HepG2 (cell line): ENCODE results near the gene TJP3. TPM values are rescaled to one million over a fixed set of nuclear protein-coding genes. Genes with fewer than 3 reads are reported as not detected.

Experiments
- MAF1 ChIP-seq: sonication (generic); formaldehyde crosslinking; IDR thresholded peaks from 2 replicates; pipeline ENCODE4 v1.5.0; 2020; ENCODE audit warnings: missing genetic modification reagents, borderline replicate concordance
- NR1H2 ChIP-seq: sonication (generic); formaldehyde crosslinking; IDR thresholded peaks from 2 replicates; pipeline ENCODE4 v1.8.1; 2022; ENCODE audit warnings: low read depth, missing genetic modification reagents, borderline replicate concordance
- NR2F6 ChIP-seq, 2 experiments: IDR thresholded peaks; 2 replicates each; pipeline ENCODE4 v1.6.1; 2016; ENCODE audit warnings: antibody characterized with exemption in 1 of 2, mild to moderate bottlenecking in 1 of 2
- SMARCC2 ChIP-seq: fragments of 450-650 bp; IDR thresholded peaks from 2 replicates; pipeline ENCODE4 v1.6.1; 2017; ENCODE audit warnings: antibody characterized with exemption, mild to moderate bottlenecking
- SOX5 ChIP-seq: IDR thresholded peaks from 2 replicates; pipeline ENCODE4 v1.6.1; 2016; ENCODE audit warnings: borderline replicate concordance
- ZBTB21 ChIP-seq: sonication (generic); formaldehyde crosslinking; IDR thresholded peaks from 2 replicates; pipeline ENCODE4 v1.4.0; 2020; ENCODE audit warnings: missing genetic modification reagents
- ZFP36 ChIP-seq: fragments of 150-350 bp; IDR thresholded peaks from 2 replicates; pipeline ENCODE4 v1.6.1; 2018; ENCODE audit warnings: borderline replicate concordance, low read length, low read depth; ENCODE audit not compliant: partially characterized antibody
- ZNF136 ChIP-seq: sonication (generic); formaldehyde crosslinking; IDR thresholded peaks from 2 replicates; pipeline ENCODE4 v1.8.1; 2022; ENCODE audit warnings: low read depth, mild to moderate bottlenecking, moderate library complexity, missing genetic modification reagents
- ZNF616 ChIP-seq: sonication (generic); formaldehyde crosslinking; IDR thresholded peaks from 2 replicates; pipeline ENCODE4 v1.5.0; 2020; ENCODE audit warnings: low read depth, mild to moderate bottlenecking, missing genetic modification reagents
- ZNF816 ChIP-seq: sonication (generic); formaldehyde crosslinking; IDR thresholded peaks from 2 replicates; pipeline ENCODE4 v1.8.0; 2022; ENCODE audit warnings: missing genetic modification reagents, mild to moderate bottlenecking, borderline replicate concordance
- ZSCAN9 ChIP-seq: IDR thresholded peaks from 2 replicates; pipeline ENCODE4 v1.6.1; 2016; ENCODE audit warnings: borderline replicate concordance
- polyA plus RNA-seq, 8 experiments: library from polyadenylated mRNA; depleted of rRNA in 3 of 8; stranded (reverse) in 7 of 8; unstranded in 1 of 8; fragments of >200 nt; fragmentation: Illumina TruSeq in 4 of 8; extraction: Trizol in 4 of 8; gene quantifications; 2 replicates each; pipeline versions ENCODE4 v1.2.1 to v1.2.3, GENCODE V29; 2011 to 2016; ENCODE audit warnings: low read depth in 4 of 8, missing spikeins in 1 of 8, mixed read lengths in 1 of 8; ENCODE audit not compliant: insufficient read depth in 1 of 8
- total RNA-seq, 5 experiments: library from RNA; depleted of rRNA; stranded (reverse); fragments of >200 nt; fragmentation: Illumina TruSeq; extraction: Trizol; gene quantifications; 2 replicates each; pipeline ENCODE4 v1.2.3, GENCODE V29; 2016; ENCODE audit warnings: low read depth in 1 of 5
- TF ChIP-seq, protein P1 (sequence below): sonication (generic); formaldehyde crosslinking; IDR thresholded peaks from 2 replicates; pipeline ENCODE4 v1.5.1; 2020; ENCODE audit warnings: missing genetic modification reagents, mild to moderate bottlenecking, borderline replicate concordance
- TF ChIP-seq, protein P2 (sequence below): IDR thresholded peaks from 2 replicates; pipeline ENCODE4 v1.6.1; 2018; ENCODE audit warnings: missing genetic modification reagents
- TF ChIP-seq, protein P3 (sequence below): sonication (generic); formaldehyde crosslinking; conservative IDR thresholded peaks from 2 replicates; pipeline ENCODE4 v1.4.0; 2020; ENCODE audit warnings: missing genetic modification reagents
- TF ChIP-seq, protein P4 (sequence below): sonication (generic); formaldehyde crosslinking; IDR thresholded peaks from 2 replicates; pipeline ENCODE4 v1.4.0; 2020; ENCODE audit warnings: missing genetic modification reagents
- TF ChIP-seq, protein P5 (sequence below): sonication (generic); formaldehyde crosslinking; IDR thresholded peaks from 2 replicates; pipeline ENCODE4 v1.9.0; 2021; ENCODE audit warnings: missing genetic modification reagents, borderline replicate concordance
- TF ChIP-seq, protein P6 (sequence below): sonication (generic); formaldehyde crosslinking; IDR thresholded peaks from 2 replicates; pipeline ENCODE4 v1.5.1; 2020; ENCODE audit warnings: mild to moderate bottlenecking, moderate library complexity, missing genetic modification reagents

TJP3 gene
- total and polyA plus RNA-seq, 2 of the 13 experiments (the other 11 are each of a cell fraction or from before 2014, with no cell fraction given) = 2.3 to 21.5 TPM

DNA sequence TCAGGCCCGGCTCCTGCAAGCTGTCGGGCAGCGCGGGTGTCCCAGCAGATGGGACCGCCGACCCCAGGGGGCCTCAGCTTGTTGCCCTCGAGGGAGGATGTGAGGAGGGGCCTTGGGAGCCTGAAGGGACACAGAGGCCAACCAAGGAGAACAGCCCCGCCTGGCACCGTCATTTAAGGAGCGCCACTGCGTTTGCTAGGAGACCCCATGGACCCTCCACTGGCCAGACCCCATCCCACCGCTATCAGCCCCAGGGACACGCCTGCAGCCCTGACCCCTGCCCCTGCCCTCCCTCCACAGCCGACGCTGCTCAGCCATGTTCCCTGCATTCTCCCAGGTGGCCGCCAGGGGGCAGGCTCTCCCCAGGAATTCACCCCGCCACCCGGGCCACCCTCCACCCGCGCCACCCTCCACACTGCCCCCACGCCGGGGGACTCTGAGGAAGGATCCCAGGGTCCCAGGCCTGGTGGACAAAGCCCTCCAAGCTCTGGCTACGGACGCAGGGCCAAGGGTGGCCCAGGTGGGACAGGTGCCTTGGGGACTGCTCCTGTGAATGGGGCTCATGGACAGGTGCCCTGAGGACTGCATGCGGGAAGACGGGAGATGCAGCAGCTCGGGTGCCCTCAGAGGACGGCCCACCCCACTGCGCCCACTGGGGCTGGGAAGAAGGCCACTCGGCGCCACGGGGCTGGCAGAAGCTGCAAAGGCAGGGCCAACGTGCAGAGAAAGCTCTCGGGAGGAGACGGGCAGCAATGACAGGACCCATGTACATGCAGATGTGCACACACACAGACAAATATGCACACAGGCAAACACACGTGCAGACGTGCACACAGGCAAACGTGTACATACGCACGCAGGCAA, 42.3 kb upstream of the TJP3 start (continued):
- TF ChIP-seq, protein P1, sequence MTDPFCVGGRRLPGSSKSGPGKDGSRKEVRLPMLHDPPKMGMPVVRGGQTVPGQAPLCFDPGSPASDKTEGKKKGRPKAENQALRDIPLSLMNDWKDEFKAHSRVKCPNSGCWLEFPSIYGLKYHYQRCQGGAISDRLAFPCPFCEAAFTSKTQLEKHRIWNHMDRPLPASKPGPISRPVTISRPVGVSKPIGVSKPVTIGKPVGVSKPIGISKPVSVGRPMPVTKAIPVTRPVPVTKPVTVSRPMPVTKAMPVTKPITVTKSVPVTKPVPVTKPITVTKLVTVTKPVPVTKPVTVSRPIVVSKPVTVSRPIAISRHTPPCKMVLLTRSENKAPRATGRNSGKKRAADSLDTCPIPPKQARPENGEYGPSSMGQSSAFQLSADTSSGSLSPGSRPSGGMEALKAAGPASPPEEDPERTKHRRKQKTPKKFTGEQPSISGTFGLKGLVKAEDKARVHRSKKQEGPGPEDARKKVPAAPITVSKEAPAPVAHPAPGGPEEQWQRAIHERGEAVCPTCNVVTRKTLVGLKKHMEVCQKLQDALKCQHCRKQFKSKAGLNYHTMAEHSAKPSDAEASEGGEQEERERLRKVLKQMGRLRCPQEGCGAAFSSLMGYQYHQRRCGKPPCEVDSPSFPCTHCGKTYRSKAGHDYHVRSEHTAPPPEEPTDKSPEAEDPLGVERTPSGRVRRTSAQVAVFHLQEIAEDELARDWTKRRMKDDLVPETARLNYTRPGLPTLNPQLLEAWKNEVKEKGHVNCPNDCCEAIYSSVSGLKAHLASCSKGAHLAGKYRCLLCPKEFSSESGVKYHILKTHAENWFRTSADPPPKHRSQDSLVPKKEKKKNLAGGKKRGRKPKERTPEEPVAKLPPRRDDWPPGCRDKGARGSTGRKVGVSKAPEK (CRISPR knock-in tag) = 0 out of 2 replicates have a peak, but pooled peaks have one; percentile 42
- TF ChIP-seq NR2F6 (IDR thresholded peaks at IDR 0.05) (peak; percentile 41; the same call in 1 of the 2 replicates), NR2F6 (CRISPR knock-in tag; IDR thresholded peaks at IDR 0.05) (peak; percentile 69), ZFP36 (no peak), ZBTB21 (CRISPR knock-in tag) (no peak), SOX5 (no peak), ZNF616 (CRISPR knock-in tag) (0 out of 2 replicates have a peak, but pooled peaks have one; percentile 38), ZNF136 (CRISPR knock-in tag) (no peak), NR1H2 (CRISPR knock-in tag) (no peak), ZSCAN9 (CRISPR knock-in tag) (no peak), MAF1 (CRISPR knock-in tag) (no peak), ZNF816 (CRISPR knock-in tag) (no peak), SMARCC2 (no peak)
- TF ChIP-seq, protein P2, sequence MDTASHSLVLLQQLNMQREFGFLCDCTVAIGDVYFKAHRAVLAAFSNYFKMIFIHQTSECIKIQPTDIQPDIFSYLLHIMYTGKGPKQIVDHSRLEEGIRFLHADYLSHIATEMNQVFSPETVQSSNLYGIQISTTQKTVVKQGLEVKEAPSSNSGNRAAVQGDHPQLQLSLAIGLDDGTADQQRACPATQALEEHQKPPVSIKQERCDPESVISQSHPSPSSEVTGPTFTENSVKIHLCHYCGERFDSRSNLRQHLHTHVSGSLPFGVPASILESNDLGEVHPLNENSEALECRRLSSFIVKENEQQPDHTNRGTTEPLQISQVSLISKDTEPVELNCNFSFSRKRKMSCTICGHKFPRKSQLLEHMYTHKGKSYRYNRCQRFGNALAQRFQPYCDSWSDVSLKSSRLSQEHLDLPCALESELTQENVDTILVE = no peak
- TF ChIP-seq, protein P3, sequence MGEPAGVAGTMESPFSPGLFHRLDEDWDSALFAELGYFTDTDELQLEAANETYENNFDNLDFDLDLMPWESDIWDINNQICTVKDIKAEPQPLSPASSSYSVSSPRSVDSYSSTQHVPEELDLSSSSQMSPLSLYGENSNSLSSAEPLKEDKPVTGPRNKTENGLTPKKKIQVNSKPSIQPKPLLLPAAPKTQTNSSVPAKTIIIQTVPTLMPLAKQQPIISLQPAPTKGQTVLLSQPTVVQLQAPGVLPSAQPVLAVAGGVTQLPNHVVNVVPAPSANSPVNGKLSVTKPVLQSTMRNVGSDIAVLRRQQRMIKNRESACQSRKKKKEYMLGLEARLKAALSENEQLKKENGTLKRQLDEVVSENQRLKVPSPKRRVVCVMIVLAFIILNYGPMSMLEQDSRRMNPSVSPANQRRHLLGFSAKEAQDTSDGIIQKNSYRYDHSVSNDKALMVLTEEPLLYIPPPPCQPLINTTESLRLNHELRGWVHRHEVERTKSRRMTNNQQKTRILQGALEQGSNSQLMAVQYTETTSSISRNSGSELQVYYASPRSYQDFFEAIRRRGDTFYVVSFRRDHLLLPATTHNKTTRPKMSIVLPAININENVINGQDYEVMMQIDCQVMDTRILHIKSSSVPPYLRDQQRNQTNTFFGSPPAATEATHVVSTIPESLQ (CRISPR knock-in tag) = no peak
- TF ChIP-seq, protein P4, sequence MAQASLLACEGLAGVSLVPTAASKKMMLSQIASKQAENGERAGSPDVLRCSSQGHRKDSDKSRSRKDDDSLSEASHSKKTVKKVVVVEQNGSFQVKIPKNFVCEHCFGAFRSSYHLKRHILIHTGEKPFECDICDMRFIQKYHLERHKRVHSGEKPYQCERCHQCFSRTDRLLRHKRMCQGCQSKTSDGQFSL (CRISPR knock-in tag) = no peak
- TF ChIP-seq, protein P5, sequence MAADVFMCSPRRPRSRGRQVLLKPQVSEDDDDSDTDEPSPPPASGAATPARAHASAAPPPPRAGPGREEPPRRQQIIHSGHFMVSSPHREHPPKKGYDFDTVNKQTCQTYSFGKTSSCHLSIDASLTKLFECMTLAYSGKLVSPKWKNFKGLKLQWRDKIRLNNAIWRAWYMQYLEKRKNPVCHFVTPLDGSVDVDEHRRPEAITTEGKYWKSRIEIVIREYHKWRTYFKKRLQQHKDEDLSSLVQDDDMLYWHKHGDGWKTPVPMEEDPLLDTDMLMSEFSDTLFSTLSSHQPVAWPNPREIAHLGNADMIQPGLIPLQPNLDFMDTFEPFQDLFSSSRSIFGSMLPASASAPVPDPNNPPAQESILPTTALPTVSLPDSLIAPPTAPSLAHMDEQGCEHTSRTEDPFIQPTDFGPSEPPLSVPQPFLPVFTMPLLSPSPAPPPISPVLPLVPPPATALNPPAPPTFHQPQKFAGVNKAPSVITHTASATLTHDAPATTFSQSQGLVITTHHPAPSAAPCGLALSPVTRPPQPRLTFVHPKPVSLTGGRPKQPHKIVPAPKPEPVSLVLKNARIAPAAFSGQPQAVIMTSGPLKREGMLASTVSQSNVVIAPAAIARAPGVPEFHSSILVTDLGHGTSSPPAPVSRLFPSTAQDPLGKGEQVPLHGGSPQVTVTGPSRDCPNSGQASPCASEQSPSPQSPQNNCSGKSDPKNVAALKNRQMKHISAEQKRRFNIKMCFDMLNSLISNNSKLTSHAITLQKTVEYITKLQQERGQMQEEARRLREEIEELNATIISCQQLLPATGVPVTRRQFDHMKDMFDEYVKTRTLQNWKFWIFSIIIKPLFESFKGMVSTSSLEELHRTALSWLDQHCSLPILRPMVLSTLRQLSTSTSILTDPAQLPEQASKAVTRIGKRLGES = no peak
- TF ChIP-seq, protein P6, sequence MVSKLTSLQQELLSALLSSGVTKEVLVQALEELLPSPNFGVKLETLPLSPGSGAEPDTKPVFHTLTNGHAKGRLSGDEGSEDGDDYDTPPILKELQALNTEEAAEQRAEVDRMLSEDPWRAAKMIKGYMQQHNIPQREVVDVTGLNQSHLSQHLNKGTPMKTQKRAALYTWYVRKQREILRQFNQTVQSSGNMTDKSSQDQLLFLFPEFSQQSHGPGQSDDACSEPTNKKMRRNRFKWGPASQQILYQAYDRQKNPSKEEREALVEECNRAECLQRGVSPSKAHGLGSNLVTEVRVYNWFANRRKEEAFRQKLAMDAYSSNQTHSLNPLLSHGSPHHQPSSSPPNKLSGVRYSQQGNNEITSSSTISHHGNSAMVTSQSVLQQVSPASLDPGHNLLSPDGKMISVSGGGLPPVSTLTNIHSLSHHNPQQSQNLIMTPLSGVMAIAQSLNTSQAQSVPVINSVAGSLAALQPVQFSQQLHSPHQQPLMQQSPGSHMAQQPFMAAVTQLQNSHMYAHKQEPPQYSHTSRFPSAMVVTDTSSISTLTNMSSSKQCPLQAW = peak; percentile 47; the same call in 1 of the 2 replicates
